ENCODE results near the gene PIP5K1B. TPM values are rescaled to one million over a fixed set of nuclear protein-coding genes. Genes with fewer than 3 reads are reported as not detected.
A peak's percentile ranks its signal among the peaks of the same experiment; 100 is the strongest.

The PIP5K1B gene
- total RNA-seq, 1 donor from 2014 or later: 5.0 TPM

DNA sequence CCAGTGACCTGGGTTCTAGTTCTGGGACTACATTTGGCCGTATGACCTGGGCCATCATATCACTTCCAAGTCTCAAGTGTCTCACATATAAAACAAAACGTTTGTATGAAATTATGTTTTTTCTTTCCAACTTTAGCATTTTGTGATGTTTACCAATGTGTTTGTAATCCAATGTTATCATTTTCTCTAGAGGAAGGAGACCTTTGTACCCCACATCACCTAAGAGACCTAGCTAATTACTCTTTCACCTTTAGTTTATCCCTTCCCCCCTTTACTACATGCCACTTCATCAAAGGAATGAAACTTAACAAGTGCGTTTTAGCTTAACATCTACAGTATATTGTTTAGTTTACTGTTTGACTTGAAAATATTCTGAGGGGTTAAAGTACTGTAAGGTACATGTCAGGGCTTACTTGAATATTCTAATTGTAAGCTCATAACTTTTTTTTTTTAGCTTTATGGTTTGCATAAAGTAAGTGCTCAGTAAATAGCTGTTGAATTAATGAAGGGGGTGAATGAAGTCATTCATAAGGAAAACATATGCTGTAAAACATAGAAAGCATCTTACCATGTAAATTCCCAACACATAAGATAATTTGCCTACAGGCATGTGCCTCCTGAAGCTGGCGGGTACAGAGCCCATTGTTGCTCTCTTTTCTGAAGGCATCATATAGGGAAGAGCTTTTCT, 2.9 kb downstream of the PIP5K1B start:
- no peak for DNase-seq

DNA sequence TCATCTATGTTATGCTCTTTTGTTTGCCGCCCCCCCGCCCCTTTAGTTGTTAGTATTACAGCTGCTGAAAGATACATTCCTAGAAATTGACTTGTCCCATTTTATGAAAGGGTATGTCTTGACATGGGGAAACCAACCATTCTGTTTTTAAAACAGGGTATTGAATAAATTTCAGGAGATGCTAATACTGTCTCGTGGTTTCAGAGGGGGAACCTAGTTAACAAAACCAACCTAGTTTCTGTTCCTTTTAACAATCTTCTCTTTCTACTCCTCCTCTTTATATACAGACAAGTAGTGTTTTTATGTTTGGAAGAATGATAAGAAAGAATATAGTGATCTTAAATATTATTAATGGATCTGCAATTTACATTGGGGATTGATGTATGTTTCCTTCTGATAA, 3.5 kb downstream of the PIP5K1B start:
- DNase-seq: no peak

DNA sequence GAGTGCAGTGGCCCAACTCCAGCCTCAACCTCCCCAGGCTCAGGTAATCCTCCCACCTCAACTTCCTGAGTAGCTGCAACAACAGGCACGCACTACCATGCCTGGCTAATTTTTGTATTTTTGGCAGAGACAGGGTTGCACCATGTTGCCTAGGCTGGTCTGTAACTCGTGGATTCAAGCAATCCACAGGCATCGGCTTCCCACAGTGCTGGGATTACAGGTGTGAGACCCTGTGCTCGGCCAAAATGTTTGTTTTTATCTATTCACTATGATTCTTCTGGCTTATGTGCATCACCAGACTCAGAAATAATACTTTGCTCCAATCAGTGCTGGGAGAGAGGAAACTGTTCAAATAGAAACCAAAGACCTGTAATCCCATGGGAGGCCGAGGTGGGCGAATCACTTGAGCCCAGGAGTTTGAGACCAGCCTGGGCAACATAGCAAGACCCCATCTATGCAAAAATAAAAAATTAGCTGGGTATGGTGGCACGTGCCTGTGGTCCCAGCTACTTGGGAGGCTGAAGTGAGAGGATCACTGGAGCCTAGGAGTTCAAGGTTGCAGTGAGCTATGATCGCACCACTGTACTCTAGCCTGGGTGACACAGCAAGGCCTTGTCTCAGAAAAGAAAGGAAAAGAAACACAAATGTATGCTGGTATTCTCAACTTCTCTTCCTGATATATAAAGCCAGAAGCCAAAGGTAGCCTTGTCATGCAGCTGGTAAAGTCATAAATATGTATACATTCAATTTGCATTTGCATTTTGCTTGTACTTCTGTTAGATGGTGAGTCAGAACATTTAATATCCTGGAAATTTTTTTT, 4.5 kb downstream of the PIP5K1B start:
- DNase-seq: no peak

DNA sequence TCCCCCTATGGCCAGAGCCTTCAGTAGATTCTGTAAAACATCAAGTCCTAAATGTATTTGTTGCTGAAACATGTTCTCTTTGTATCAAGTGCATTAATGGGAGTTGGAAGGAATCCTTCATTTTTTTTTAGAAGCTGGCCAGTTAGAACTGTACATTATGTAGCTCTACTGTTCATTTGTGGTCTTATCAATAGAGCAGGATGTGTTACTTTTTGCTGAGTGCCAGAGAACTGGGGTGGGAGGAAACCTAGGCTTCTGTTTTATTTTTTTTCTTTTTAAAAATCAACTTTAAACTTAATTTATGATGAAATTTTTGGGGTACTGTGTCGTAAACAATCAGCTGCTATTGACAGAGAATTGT, 5.1 kb downstream of the PIP5K1B start:
- DNase-seq: no peak

DNA sequence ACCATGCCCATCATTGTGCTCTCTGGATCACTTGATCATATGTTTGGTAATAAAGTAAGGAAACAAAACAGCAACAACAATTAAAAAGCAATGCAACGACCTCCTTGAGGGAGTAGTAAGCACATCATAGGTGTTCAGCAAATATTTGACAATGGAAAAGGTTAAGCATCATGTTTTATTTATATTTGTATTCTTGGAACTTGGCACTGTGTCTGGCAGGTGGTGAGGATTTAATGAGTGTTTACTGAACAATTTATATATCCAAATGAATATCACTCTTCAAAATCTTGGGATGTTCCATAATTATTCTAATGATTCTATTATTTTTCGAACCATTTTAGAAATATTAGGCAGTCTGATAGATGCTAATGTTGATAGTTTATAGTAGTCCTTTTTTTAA, 6.2 kb downstream of the PIP5K1B start:
- no peak for DNase-seq

DNA sequence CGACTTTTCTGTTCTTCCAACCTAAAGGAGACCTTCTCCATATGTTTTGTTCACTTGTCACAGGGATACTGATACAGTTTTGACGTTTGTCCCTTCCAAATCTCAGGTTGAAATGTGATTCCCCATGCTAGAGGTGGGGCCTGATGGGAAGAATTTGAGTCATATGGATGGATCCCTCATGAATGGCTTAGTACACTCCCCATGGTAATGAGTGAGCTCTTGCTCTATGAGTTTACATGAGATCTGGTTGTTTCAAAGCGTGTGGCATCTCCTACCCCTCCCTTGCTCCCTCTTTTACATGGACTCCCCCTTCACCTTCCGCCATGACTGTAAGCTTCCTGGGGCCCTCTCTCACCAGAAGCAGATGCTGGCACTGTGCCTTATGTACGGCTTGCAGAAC, 6.9 kb downstream of the PIP5K1B start:
- no peak for DNase-seq

DNA sequence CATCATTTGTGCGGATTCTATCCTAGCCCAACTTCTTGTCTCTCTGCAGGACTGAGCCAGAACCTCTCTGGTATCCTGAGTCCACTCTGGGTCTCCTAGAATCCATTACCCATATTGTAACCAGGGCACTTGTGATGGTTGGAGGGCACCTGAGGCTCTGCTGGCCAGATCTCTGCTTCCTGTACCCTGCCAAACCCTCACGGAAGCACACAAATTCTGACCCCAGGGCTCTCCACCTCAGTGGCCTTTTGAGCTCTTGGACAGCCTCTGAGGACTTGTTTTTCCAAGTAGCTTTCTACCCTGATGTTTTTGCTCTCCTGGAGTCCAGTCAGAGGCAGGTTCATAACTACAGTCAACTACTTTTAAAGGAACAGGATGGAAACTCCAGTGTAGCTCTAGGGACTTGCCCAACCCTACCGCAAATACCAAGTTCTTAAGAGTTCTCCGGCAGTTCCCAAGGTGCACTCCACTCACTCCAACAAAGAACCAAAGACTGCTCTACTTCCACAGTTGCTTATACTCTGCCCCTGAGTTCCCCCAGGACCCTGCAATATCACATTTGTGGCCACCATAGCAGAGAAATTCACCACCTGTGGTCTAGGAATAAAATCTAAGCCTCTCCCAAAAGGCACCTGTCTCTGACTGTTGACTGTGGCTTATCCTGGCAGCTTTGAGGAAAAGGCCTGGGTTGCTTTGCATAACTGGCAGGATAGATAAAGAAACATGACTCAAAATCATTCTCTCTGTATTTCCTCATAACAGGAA, 9.6 kb downstream of the PIP5K1B start:
- no peak for DNase-seq

DNA sequence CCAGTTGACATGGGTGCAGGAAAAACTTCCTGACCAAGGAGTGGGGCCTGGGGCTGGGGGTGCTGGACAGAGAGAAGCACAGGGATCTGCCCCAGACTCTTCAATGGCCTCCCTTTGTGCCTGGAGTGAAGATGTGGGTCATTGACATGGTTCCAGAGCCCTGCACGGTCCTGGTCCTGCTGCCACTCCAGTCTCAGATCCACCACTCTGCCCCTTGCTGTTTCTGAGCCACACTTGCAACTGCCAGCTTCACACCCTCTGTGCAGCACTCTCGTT, 10.1 kb downstream of the PIP5K1B start:
- no peak for DNase-seq

DNA sequence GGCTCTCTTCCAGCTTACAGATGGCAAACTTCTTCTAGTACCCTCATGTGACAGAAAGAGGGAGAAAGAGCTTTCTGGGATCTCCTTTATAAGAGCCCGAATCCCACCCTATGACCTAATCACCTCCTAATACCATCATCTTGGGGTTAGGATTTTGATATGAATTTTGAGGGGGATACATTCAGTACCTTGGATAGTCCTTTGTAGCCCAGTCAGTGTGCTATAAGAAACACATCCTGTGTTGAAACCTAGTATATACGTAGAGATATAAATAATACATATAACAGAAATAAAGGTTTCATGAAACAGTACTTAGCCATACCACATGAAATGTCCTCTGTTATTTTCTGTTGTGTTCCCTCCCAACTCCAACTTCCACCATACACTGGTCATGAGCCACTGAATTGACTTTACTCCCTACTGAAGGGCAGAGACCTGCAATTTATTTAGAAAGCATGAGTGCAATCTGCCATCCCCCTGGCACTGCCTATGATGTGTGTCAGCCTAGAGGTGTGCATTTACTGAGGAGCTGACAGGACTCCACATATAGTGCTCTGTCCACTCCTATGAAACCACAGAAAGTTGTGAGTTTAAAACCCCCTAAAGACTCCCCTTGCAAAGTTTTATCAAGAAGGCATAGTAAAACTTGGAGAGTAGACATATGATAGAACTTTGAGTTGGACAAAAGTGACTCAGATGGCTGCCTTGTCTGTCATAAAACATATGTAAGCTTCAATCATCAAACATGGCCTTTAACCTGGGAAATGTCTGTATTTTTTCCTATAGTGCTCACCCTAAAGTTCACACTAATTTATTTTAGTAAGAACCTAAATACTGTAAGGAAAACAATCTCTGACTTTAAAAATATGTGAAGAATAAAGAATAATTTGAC, 12.8 kb downstream of the PIP5K1B start:
- DNase-seq: no peak

DNA sequence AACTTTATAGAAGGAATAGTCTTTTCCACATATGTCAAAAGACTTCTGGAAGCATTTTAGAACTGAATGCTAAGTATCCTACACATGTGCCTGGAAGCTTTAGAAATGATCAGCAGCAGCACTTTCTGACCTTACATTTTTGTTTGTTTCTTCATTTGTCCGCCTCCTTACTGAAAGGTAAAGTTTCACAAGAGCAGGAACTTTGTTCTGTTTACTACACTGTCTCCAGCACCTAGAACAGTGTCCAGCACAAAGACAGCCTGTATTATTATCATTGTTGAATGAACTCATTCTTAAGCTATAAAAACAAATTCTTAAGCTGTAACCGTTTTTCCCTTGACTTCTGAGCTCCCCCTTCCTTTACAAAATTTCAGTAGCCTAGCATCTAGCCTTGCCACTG, 14.8 kb downstream of the PIP5K1B start:
- peak; percentile 73 for DNase-seq

DNA sequence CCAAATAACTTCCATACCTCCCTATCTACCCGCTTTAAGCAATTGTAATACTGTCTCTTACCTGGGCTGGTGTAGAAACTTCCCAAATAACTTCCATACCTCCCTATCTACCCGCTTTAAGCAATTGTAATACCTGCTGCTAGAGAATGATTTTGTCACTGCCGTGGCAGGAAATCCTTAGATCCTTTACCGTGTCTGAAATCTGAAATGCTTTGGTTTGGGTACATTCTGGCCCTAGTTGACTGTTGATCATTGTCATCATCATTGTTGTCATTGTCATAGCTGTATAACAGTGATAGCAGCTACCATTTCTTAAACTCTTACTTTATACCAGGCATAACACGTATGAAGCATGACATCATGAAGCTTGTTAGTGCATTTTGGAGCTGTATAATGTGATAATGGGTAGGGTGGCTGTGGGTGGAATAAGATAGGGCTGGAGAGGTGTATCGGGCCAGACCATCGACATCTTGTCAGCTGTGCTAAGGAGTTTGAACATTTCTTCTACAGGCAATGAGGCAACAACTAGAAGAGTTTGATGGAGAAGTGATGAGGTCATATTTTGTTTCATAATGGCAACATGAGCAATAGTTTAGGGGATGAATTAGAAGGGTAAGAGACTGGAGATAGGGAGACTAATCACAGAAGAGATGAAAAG, 15.7 kb downstream of the PIP5K1B start:
- no peak for DNase-seq

DNA sequence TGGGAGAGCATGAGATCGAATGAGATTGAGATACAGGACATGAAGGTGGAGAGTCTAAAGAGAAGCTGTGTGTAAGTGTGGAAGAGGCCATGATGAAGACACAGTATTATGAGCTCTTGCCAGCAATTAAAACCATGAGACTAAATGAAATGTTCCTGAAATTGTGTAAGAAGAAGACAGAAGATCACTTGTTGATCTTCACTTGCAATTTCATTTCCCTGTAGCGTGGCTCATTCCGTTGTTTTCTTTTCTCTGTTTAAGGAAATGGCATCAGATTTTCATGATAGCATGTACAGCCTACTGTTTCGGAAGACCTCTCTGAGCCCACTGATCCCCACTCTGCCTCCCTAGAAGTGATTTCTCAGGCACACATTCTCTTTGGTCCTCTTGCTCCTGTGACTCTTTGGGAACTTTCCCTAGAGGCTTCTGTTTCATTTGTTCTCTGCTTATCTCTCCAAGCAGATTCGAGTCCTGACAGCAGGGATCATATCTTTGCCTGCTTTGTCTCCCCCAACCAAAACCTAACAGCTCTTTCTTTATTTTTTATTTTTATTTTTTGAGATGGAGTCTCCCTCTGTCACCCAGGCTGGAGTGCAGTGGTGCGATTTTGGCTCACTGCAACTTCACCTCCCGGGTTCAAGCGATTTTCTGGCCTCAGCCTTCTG, 16.8 kb downstream of the PIP5K1B start:
- no peak for DNase-seq

DNA sequence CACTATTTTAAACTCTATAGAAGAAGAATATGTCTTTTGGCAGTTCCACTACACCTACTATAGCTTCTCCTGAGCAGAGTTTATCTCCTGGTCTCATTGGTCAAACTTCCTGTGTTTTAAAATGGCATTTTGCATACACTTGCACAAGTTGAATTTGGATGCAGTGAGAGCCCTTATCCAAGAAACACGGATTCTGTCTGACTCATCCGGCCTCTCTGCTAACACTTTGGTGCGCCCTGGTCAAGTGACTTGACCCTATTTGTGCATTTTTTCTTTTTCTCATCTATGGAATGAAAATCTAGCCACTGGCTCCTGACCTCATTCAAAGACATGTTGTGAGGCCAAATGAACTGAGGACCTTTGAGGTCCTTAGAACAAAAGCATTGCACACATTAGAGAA, 20.0 kb downstream of the PIP5K1B start:
- DNase-seq: no peak

DNA sequence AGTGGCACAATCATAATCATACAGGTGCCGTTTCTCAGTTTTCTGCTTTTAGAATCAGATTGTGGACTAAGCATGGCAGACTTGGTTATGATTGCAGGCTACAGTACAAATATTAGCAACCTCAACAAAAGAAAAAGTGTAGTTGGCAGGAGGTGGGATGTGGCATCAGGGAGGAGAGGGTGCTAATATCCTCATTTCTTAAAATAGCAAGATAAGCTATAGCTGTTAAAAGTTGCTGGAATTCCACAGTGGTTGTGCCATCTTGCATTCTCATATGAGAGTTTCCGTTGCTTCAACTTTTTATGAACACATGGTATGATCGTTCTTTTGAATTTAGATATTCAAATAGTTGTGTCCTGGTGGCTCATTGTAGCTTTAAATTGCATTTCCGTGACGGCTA, 21.4 kb downstream of the PIP5K1B start:
- no peak for DNase-seq

DNA sequence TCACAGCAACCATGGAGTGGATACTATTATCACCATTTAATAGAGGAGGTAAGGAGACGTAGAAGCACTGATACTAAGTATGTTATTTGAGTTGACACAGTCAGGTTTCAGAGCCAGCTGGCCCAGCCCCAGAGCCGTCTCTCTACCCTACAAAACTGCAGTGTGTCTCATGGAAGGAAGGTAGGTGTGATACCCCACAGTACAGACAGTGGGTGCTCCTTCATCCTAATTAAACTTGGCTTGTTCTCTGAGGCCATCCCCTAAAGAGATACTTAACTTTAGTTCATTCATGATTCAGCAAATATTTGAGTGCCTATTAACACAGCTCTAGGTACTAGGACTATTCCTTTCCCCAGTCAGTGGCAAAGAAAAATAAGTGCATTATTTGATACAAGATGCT, 22.6 kb downstream of the PIP5K1B start:
- no peak for DNase-seq

DNA sequence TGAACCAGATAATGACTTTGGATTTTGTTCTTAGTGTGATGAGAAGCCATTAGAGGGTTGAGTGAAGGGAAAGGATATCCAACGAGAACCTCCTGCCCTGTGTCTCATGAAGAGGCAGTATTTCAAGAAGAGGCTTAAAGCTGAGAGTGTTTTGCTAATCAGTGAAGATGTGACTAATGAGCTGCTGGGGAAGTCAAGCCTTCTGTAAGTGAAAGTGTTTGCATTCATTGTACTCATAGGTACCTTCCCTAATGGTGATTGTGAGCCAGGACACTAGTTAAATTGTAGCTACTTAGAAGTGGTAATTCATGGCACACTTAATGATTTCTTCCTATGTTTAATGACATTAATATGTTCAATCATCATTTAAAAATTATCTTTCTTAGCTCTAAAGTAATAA, 23.7 kb downstream of the PIP5K1B start:
- DNase-seq: no peak

DNA sequence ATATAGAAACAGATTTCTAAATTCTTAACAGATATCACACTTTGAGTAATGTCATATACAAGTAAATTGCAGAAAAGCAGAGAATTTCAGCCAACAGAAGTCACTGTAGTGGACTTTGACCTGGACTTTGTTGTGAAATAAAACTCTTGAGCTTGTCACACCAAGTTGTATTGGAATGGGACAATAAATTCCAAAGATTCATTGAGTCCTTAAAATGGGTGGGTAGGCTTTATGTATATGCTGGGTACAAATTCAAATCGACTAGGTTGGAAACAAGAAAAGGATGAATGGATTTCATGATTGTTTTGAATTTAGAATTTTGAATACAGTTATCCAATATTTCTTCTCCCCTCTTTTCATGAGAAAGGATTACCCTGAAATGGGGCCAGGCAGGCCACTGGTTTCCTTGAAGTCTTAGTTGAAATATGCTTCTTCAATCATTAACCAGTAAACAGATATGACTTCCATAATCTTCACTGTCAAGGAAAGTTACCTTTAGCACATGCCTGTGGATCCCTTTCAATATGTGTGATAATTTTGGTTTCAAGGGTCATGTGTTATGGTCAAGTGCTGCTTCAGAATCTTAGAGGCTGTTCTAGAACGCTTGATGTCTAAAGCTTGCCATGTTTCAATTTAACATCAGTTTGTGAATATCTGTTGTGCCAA, 25.7 kb downstream of the PIP5K1B start:
- no peak for DNase-seq

DNA sequence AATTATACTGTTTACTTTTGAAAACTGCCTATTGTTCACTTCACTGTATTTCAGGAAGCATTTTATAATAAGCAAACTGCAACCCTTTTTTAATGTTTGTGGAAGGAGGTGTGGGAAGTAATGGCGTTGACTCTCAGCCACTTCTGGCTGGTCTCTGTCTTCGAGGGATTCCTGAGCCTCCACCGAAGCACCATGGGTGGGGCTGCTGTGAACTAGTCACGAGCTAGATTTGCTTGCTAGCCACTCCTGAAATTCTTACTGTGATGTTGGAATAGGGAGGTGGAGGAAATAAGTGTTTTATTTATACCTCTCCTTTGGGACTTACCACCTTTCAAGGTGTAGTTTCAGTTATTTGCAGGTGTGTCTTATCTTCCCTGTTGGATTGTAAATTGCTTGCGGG, 26.8 kb downstream of the PIP5K1B start:
- no peak for DNase-seq

DNA sequence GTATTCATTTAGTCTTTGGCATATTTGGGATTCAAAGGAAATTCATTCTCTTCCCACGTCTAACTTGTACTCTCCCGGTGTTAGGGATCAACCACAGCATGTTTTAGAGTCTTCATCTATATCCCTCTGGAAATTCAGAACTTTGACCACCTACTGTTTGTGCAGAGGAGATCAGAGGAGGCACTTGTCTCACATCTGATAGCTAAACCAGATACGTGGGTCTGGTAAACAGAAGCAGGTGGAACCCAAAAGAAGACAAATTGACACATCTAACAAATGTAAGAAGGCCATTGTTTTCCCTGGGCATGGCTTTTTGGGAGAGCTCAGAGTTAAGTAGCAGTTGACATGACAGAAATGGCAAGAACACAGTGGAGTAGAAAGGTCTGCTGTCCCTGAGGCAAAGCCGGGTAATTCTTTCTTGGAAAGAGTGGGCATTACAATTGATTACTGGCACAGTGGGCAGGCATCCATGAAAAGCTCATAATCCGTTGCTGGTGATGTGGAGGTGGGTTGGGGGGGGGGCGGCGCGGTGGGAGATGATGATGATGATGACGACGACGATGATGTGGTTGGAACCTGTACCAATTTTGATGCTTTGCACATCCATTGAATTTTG, 27.5 kb downstream of the PIP5K1B start:
- no peak for DNase-seq

DNA sequence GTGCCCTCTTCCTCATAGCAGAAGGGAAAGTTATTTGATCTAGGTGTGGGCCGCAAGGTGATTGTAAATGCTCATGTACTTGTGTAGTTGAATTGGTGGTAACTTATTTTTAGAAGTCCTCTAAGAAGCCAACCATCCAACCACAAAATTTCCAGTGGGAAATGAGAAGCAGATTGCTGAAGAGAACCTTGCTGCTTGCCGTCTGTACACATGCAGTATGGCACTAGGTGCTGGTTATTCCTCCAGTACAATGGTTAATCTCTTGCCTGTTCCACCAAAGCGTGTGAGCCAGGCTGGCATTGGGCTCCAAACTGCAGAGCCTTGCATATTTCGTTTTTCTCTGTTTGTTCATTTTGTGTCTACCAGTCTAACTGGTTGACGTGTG, 28.0 kb downstream of the PIP5K1B start:
- DNase-seq: no peak
